Fibroblast of villous mesenchyme (primary cell): ENCODE results near the gene ZMYM4. TPM values are rescaled to one million over a fixed set of nuclear protein-coding genes. Genes with fewer than 3 reads are reported as not detected.
"Not testable (repeated sequence)": the region's sequence is repeated elsewhere in the genome, so short reads cannot be mapped to it uniquely, and the experiment has no call there.

Experiments used
- DNase-seq: peaks from one replicate; pipeline ENCODE4 v3.0.0-alpha.2; 2010; ENCODE audit warnings: low read depth
- H3K4me3 ChIP-seq: 2 replicates; pipeline ENCODE4 v1.5.1; 2011; ENCODE audit warnings: low read depth, mild to moderate bottlenecking, low read length
- CTCF ChIP-seq: IDR thresholded peaks from 2 replicates; pipeline ENCODE4 v1.5.1; 2012; ENCODE audit warnings: low read depth, mild to moderate bottlenecking, low read length; ENCODE audit not compliant: insufficient read depth
- total RNA-seq: library from RNA; depleted of rRNA; stranded (reverse); fragments of >200 nt; gene quantifications from 2 replicates; pipeline ENCODE4 v1.2.3, GENCODE V29; 2012

ZMYM4 gene
- total RNA-seq, 1 donor: 59.6 TPM

GRCh38 chr1:35369922-35370671 lies 101.6 kb downstream of the ZMYM4 start:
- TF ChIP-seq CTCF: no peak

DNA sequence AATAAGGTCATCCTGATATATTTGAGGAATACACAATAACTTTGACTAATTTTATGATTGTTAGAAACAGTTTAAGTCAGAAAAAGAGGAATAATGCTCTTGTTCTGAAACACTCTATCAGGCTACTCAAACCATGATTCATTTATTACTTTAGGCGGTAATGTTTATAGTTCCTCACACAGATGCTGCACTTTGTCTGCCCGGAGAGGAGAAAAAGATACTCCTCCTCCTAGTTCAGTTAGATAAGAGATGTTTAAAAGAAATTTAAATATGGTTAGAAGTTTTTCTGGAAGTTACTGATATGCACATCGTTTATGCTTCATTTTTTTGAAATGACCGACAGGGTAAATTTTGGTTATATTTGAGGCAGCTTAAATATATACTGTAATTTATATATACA lies 103.0 kb downstream of the ZMYM4 start:
- TF ChIP-seq CTCF: no peak
- DNase-seq: peak; percentile 52
- no peak overlapping the region for H3K4me3 ChIP-seq

More at GRCh38 chr1:35369922-35370671, 101.6 kb downstream of the ZMYM4 start:
- peak; percentile 85 for DNase-seq
- no peak overlapping the region for H3K4me3 ChIP-seq

GRCh38 chr1:35377555-35377954 lies 109.0 kb downstream of the ZMYM4 start:
- no peak for TF ChIP-seq CTCF
- no peak overlapping the region for H3K4me3 ChIP-seq
- DNase-seq: peak; percentile 12

GRCh38 chr1:35379317-35380000 lies 111.0 kb downstream of the ZMYM4 start:
- DNase-seq: peak; percentile 8
- no peak for TF ChIP-seq CTCF
- no peak overlapping the region for H3K4me3 ChIP-seq

DNA sequence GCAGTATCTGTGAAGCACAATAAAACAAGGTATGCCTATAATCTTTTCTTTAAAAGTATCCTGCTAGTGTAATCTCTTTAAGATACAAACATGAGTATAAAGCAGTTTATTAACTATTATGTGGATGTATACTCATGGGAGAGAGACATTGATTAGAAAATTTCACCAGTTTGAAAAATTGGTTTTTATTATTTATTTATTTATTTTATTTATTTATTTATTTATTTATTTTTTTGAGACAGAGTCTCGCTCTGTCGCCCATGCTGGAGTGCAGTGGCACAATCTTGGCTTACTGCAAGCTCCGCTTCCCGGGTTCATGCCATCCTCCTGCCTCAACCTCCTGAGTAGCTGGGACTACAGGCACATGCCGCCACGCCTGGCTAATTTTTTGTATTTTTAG lies 111.6 kb downstream of the ZMYM4 start:
- not testable (repeated sequence) for DNase-seq

GRCh38 chr1:35382107-35382506 lies 113.6 kb downstream of the ZMYM4 start:
- H3K4me3 ChIP-seq: no peak overlapping the region
- no peak for DNase-seq
- no peak for TF ChIP-seq CTCF

More for the DNA sequence above, 111.6 kb downstream of the ZMYM4 start:
- H3K4me3 ChIP-seq: not testable (repeated sequence)

DNA sequence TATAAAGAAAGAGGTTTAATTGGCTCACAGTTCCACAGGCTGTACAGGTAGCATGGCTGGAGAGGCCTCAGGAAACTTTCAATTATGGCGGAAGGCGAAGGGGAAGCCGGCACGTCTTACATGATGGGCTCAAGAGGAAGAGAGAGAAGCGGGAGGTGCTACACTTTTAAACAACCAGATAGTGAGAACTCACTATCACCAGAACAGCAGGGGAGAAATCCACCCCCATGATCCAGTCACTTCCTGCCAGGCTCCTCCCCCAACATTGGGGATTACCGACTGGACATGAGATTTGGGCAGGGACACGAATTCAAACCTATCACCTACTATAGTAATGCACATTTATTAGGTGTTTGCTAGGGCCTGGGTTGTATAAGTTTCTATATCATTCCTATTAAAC lies 117.8 kb downstream of the ZMYM4 start:
- no peak for TF ChIP-seq CTCF
- no peak for DNase-seq

More for the DNA sequence above, 117.8 kb downstream of the ZMYM4 start:
- H3K4me3 ChIP-seq: no peak overlapping the region
